GM20000 (cell line): ENCODE data around the gene RAP1GAP.
"Not testable (repeated sequence)": the region's sequence is repeated elsewhere in the genome, so short reads cannot be mapped to it uniquely, and the experiment has no call there.

ENCODE experiments used
- DNase-seq: peaks from one replicate; pipeline ENCODE4 v3.0.0; 2012; ENCODE audit warnings: low spot score
- TF ChIP-seq, protein P1 (sequence below): IDR thresholded peaks from 2 replicates; pipeline ENCODE4 v1.5.1; 2012; ENCODE audit warnings: mild to moderate bottlenecking, control low read depth; ENCODE audit errors: extremely low read depth, missing control alignments

The RAP1GAP gene

GRCh38 chr1:21567241-21568005 lies 101.7 kb downstream of the RAP1GAP start:
- no peak for DNase-seq

DNA sequence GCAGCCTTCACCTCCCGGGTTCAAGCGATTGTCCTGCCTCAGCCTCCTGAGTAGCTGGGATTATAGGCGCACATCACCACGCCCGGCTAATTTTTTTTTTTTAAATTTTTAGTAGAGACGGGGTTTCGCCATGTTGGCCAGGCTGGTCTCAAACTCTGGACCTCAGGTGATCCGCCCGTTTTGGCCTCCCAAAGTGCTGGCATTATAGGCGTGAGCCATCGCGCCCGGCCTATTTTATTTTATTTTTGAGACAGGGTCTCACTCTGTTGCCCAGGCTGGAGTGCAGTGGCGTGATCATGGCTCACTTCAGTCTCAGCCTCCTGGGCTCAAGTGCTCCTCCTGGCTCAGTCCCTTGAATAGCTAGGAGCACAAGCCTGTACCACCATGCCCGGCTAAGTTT lies 102.8 kb downstream of the RAP1GAP start:
- not testable (repeated sequence) for DNase-seq

More at GRCh38 chr1:21567241-21568005, 101.7 kb downstream of the RAP1GAP start:
- TF ChIP-seq, protein P1, sequence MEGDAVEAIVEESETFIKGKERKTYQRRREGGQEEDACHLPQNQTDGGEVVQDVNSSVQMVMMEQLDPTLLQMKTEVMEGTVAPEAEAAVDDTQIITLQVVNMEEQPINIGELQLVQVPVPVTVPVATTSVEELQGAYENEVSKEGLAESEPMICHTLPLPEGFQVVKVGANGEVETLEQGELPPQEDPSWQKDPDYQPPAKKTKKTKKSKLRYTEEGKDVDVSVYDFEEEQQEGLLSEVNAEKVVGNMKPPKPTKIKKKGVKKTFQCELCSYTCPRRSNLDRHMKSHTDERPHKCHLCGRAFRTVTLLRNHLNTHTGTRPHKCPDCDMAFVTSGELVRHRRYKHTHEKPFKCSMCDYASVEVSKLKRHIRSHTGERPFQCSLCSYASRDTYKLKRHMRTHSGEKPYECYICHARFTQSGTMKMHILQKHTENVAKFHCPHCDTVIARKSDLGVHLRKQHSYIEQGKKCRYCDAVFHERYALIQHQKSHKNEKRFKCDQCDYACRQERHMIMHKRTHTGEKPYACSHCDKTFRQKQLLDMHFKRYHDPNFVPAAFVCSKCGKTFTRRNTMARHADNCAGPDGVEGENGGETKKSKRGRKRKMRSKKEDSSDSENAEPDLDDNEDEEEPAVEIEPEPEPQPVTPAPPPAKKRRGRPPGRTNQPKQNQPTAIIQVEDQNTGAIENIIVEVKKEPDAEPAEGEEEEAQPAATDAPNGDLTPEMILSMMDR: no peak

DNA sequence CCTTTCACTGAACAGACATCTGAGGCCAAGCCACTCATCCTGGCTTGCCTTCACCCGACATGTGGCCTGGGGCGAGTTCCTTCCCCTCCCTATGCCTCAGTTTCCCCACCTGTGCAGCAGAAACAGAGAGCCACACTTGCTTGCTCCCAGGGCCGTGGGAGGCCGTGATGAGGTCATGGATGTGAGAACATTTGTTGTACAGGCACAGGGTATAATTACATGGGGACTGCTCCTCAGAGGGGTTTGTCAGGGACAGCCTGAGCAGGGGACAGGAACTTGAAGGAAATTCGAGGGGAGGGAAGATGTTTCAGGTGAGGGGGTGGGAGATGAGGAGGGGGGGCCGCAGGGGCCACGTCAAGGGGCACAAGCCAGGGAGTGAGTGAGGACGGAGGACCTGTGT lies 103.9 kb downstream of the RAP1GAP start:
- TF ChIP-seq, protein P1: no peak
- DNase-seq: no peak

- DNase-seq: no peak
- TF ChIP-seq, protein P1: no peak
These were observed 104.5 kb downstream of the RAP1GAP start for GRCh38 chr1:21564521-21565095.

GRCh38 chr1:21563971-21564370 lies 105.2 kb downstream of the RAP1GAP start:
- DNase-seq: no peak
- TF ChIP-seq, protein P1: no peak

GRCh38 chr1:21562896-21563295 lies 106.3 kb downstream of the RAP1GAP start:
- TF ChIP-seq, protein P1: no peak
- DNase-seq: no peak

DNA sequence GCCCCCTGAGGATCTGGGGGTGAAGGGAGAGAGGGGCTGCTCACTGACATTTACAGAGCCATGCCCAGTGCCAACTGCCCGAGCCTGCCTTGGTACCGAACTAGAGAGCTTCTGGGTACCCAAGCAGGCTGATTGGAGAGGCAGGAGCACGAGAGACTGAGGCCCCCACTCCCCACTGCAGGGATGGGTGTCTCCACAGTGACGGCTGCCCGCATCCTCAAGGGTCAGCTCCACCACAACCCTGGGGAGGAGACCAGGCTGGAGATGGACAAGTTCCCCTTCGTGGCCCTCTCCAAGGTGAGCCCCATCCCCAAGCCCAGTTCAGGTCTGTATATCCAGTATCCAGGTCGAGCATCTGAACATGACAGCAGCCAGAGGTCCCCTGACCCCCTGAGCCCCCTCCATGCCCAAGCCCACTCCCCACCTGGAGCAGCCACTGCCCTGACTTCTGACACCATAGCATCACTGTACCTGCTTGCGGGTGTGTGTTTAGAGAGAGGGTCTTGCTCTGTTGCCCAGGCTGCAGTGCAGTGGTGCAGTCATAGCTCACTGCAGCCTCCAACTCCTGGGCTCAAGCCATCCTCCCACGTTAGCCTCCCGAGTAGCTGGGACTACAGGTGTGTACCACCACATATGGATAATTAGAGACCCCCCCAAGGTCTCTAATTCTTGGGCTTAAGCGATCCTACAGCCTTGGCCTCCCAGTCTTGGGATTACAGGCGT lies 108.1 kb downstream of the RAP1GAP start:
- TF ChIP-seq, protein P1: no peak
- no peak for DNase-seq
